Activated B cell treated with CpG ODN at 0.5 μM for 24 hours (primary cell): ENCODE results near the gene DEDD. TPM values are rescaled to one million over a fixed set of nuclear protein-coding genes. Genes with fewer than 3 reads are reported as not detected.

Source experiments
- ATAC-seq: fragments of 200-7000 bp; cut with Tn5 transposase; one replicate; pipeline ENCODE4 v1.10.0; 2021; ENCODE audit warnings: low read depth, mild to moderate bottlenecking, moderate library complexity
- CTCF ChIA-PET: fragments of 350-600 bp; sonication (Branson Sonifier 250); formaldehyde crosslinking; loops from one replicate; lab custom pipeline; 2021; ENCODE audit warnings: antibody characterized with exemption; lab: Charles Lee
- POLR2A ChIA-PET: fragments of 350-600 bp; sonication (Branson Sonifier 250); formaldehyde crosslinking; loops from one replicate; lab custom pipeline; 2021; ENCODE audit warnings: antibody characterized with exemption; lab: Charles Lee
- DNase-seq: peaks from one replicate; pipeline ENCODE4 v3.0.0; 2022
- H3K27ac Mint-ChIP-seq: one replicate; pipeline ENCODE4 v1.8.0; 2020; ENCODE audit warnings: mixed read lengths
- H3K27me3 Mint-ChIP-seq: one replicate; pipeline ENCODE4 v1.8.0; 2021; ENCODE audit warnings: mixed read lengths
- H3K36me3 Mint-ChIP-seq: one replicate; pipeline ENCODE4 v1.8.0; 2021; ENCODE audit warnings: low read depth, mixed read lengths
- H3K4me1 Mint-ChIP-seq: one replicate; pipeline ENCODE4 v1.8.0; 2021; ENCODE audit warnings: mixed read lengths
- H3K4me3 Mint-ChIP-seq: one replicate; pipeline ENCODE4 v1.8.0; 2020; ENCODE audit warnings: mild to moderate bottlenecking, mixed read lengths
- H3K9me3 Mint-ChIP-seq: one replicate; pipeline ENCODE4 v1.8.0; 2020; ENCODE audit warnings: mixed read lengths
- intact Hi-C: fragments of 100-400 bp; cut with micrococcal nuclease; formaldehyde crosslinking; loops from one replicate; pipeline ENCODE4 v1.15.1; 2024
- total RNA-seq: library from RNA; stranded (reverse); gene quantifications from 2 replicates; pipeline ENCODE4 v1.2.3, GENCODE V29; 2022
- TF ChIP-seq, protein P1 (sequence below): fragments of 200-600 bp; IDR thresholded peaks from one replicate; pipeline ENCODE4 v1.8.0; 2022; ENCODE audit warnings: antibody characterized with exemption, mild to moderate bottlenecking

Gene DEDD
- total RNA-seq, 1 donor from 2014 or later, result 40.5 TPM

DNA sequence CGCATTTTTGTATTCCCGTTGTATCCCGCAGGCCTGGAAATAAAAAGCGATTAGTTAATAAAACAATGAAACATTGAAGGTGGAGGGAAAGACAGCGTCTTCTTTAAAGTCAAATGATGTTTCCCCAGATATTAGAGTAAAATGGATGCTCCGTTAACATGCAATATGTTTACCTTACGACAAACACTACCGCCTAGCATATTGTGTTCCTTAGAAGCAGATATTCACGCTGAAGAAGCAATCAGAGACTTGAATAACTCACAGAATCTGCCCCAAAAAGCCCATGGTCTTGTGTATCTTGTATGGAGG, 45.4 kb upstream of the DEDD start:
- POLR2A ChIA-PET, result interaction anchor here (0.6 to 4.3 kb wide), 16 partner anchors 8 to 222 kb away, joined by 3 to 42 read pairs (median 6); partner anchors contain the start of genes DEDD, F11R, NDUFS2 and PPOX
- ATAC-seq (no peak), DNase-seq (no peak)
- Mint-ChIP-seq H3K27ac (peak overlapping the region; percentile 99), H3K4me1 (peaks cover 67% of the 10 kb centered on the region), H3K4me3 (peak overlapping the region; percentile 99), H3K9me3 (no peaks in the 10 kb centered on the region), H3K27me3 (no peaks in the 10 kb centered on the region), H3K36me3 (peaks cover 37% of the 10 kb centered on the region)
- intact Hi-C loops, result loop anchor here (1.0 kb wide), 5 partner anchors 7 to 47 kb away; partner anchors contain the start of genes DEDD and PPOX
- CTCF ChIA-PET, result interaction anchor here (1.0 to 2.8 kb wide), 3 partner anchors 8 to 181 kb away, joined by 3 to 18 read pairs (median 4); partner anchors contain the start of gene PPOX
- TF ChIP-seq, protein P1, sequence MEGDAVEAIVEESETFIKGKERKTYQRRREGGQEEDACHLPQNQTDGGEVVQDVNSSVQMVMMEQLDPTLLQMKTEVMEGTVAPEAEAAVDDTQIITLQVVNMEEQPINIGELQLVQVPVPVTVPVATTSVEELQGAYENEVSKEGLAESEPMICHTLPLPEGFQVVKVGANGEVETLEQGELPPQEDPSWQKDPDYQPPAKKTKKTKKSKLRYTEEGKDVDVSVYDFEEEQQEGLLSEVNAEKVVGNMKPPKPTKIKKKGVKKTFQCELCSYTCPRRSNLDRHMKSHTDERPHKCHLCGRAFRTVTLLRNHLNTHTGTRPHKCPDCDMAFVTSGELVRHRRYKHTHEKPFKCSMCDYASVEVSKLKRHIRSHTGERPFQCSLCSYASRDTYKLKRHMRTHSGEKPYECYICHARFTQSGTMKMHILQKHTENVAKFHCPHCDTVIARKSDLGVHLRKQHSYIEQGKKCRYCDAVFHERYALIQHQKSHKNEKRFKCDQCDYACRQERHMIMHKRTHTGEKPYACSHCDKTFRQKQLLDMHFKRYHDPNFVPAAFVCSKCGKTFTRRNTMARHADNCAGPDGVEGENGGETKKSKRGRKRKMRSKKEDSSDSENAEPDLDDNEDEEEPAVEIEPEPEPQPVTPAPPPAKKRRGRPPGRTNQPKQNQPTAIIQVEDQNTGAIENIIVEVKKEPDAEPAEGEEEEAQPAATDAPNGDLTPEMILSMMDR, result no peak

DNA sequence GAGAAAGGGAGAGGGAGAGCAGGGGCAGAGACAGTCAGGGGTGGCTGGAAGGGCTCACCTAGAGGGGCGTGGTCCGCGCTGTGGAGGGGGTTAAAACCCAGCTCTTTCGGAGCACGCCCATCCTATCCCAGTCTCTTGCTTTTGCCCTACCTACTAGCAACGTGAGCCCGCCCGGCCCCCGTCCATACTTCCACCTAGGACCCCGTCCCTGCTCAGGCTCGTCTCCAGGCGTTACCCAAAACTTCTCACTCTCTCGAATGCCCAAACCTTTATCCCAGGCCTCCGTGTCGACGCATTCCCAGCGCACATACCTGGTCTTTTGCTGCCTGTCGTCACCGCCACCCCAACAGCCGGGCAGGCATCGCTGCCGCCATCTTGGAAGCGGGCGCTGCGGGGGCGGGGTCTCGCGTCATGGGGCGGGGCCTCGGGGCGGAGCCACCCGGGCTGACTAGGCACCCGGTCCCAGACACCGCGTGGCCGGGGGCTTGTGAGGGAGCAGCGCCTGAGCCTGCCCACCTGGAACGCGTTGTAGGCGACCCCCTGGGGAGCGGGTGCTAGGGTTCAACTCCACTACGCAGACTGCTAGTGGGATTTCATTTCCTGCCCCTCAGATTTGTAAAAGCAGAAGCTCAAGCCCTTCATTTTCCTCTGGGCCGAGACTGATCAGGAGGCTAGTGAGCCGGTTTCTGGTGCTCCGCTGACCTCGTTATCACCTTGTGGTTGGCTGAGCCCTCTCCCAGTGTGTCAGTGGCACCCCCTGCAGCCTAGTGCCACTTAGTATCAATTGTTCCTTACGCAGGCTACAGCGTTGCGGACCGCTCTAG, 44.9 kb upstream of the DEDD start, which contains the start of gene B4GALT3:
Gene B4GALT3, minus strand, starts transcription at position 396 of the 824 bp plus-strand sequence. CDS start 1,447 bp downstream, outside the sequence.
- TF ChIP-seq, protein P1, result no peak
- H3K27ac Mint-ChIP-seq, result peak within 1 kb of the TSS; percentile 99
- H3K36me3 Mint-ChIP-seq, result peaks cover 42% of the 10 kb centered on the region

DNA sequence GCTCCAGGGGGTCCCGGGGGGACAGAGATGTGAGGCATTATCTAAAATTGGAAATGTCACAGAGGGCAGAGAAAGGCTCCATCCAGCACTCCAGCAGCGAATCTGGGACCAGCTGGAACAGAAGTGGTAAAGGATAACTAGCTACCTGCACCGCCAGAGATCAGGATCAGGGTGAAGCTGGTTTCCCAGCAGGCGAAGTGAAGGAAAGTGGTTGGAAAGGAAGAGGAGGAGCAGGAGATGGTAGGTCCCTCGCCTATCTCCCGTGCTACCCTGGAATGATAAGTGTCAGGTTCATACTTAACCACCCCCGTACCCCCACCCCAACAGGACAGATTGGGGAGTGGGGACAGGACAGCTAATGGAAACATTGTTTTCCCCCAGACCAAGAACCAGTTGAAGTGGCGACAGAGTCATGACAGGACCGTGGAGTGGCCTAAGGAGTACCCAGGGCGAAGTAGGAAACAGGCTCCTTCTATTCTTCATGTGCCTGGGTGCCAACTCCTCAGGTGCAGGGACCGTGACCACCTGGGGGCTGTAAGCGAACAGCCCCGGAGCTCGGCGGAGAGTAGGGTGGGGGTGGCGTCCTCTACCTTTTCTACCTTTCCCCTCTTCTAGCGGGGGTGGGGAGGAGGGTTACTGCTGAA, 44.1 kb upstream of the DEDD start:
- Mint-ChIP-seq H3K9me3 (no peaks in the 10 kb centered on the region), H3K27ac (peak overlapping the region; percentile 99), H3K36me3 (peaks cover 50% of the 10 kb centered on the region), H3K4me3 (peak overlapping the region; percentile 99), H3K4me1 (peaks cover 57% of the 10 kb centered on the region), H3K27me3 (no peaks in the 10 kb centered on the region)
- DNase-seq, result no peak
- TF ChIP-seq, protein P1, result no peak
- intact Hi-C loops, result loop anchor here (1.0 kb wide), 5 partner anchors 9 to 49 kb away; partner anchors contain the start of genes DEDD and PPOX
- ATAC-seq, result no peak
- ChIA-PET POLR2A (interaction anchor here (0.6 to 4.3 kb wide), 15 partner anchors 10 to 469 kb away, joined by 3 to 42 read pairs (median 6); partner anchors contain the start of genes DEDD, NDUFS2, PPOX and TOMM40L), CTCF (interaction anchor here (0.8 to 2.8 kb wide), 3 partner anchors 11 to 205 kb away, joined by 3 to 18 read pairs (median 7); partner anchors contain the start of gene PPOX)

More for the DNA sequence above, 44.9 kb upstream of the DEDD start, which contains the start of gene B4GALT3:
- ChIA-PET POLR2A (interaction anchor here (0.6 to 4.3 kb wide), 21 partner anchors 9 to 470 kb away, joined by 3 to 42 read pairs (median 5); partner anchors contain the start of genes DEDD, F11R, NDUFS2 and PPOX), CTCF (interaction anchor here (0.6 to 2.8 kb wide), 6 partner anchors 9 to 205 kb away, joined by 3 to 18 read pairs (median 4); partner anchors contain the start of gene PPOX)
- ATAC-seq, result peak; percentile 90
- peak within 1 kb of the TSS; percentile 99 for H3K4me3 Mint-ChIP-seq
- H3K4me1 Mint-ChIP-seq, result peaks cover 64% of the 10 kb centered on the region
- peak; percentile 99 for DNase-seq
- H3K9me3 Mint-ChIP-seq, result no peaks in the 10 kb centered on the region
- no peaks in the 10 kb centered on the region for H3K27me3 Mint-ChIP-seq
- intact Hi-C loops, result loop anchor here (1.0 kb wide), 5 partner anchors 8 to 48 kb away; partner anchors contain the start of genes DEDD and PPOX

DNA sequence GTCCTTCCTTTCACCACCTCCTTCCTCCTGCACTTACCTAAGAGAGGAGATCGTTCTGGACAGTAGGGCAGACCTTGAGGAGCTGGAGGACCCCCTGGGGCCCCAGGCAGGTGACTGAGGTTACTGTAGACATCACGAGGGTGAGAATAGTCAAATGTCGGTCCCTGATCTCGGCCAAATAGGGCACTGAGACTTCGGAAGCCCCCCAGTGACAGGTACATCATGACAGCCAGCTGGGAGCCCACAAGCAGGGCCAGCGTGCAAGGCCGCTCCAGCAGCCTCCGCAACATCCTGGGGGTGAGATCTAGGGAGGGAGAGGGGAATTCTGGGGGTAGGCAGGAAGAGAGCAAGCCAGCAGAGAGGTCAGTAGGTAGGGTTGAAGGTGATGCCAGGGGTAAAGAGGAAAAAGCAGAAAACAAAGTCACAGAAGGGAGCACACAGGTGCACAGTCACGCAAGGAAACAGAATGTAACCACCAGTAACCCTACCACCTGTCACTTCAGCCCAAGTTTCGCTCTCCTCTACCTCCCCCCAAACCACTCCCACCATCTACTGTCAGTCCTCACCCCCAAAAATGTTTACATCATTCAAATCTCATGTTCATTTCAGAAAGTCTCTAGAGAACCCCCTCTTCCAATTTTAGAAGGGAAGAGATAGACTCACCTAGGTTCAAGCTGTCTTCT, 43.4 kb upstream of the DEDD start:
- H3K27me3 Mint-ChIP-seq, result no peaks in the 10 kb centered on the region
- TF ChIP-seq, protein P1, result no peak
- H3K27ac Mint-ChIP-seq, result peak overlapping the region; percentile 99
- H3K4me3 Mint-ChIP-seq, result peak overlapping the region; percentile 99
- no peak for DNase-seq
- ChIA-PET CTCF (interaction anchor here (0.8 to 2.8 kb wide), 3 partner anchors 10 to 206 kb away, joined by 3 to 18 read pairs (median 7); partner anchors contain the start of gene PPOX), POLR2A (interaction anchor here (1.0 to 4.3 kb wide), 10 partner anchors 10 to 469 kb away, joined by 3 to 42 read pairs (median 6); partner anchors contain the start of genes DEDD, NDUFS2, PPOX and UFC1)
- H3K36me3 Mint-ChIP-seq, result peaks cover 57% of the 10 kb centered on the region
- intact Hi-C loops, result no loop called here
- H3K9me3 Mint-ChIP-seq, result no peaks in the 10 kb centered on the region
- ATAC-seq, result no peak
- peaks cover 53% of the 10 kb centered on the region for H3K4me1 Mint-ChIP-seq
